WTC11 (cell line): ENCODE results near the gene HYPK. TPM values are rescaled to one million over a fixed set of nuclear protein-coding genes. Genes with fewer than 3 reads are reported as not detected.

Experiments used
- ATAC-seq: fragments of 200-7000 bp; cut with Tn5 transposase; 2 replicates; pipeline ENCODE4 v1.10.0; 2021; ENCODE audit warnings: mild to moderate bottlenecking, moderate library complexity
- CTCF ChIA-PET: fragments of 300-600 bp; sonication (Branson Sonifier 250); formaldehyde crosslinking; loops from one replicate; lab custom pipeline; 2021; ENCODE audit warnings: antibody characterized with exemption; lab: Charles Lee
- POLR2A ChIA-PET: fragments of 350-600 bp; sonication (Branson Sonifier 250); formaldehyde crosslinking; loops from one replicate; lab custom pipeline; 2021; ENCODE audit warnings: antibody characterized with exemption; lab: Charles Lee
- DNase-seq: peaks from one replicate; pipeline ENCODE4 v3.0.0; 2021; ENCODE audit warnings: low spot score
- H3K27ac Mint-ChIP-seq: 2 replicates; pipeline ENCODE4 v1.8.0; 2021; ENCODE audit warnings: mixed read lengths
- H3K27me3 Mint-ChIP-seq: 2 replicates; pipeline ENCODE4 v1.8.0; 2021; ENCODE audit warnings: low read depth, mild to moderate bottlenecking, moderate library complexity, mixed read lengths
- H3K36me3 Mint-ChIP-seq: 2 replicates; pipeline ENCODE4 v1.8.0; 2021; ENCODE audit warnings: mixed read lengths
- H3K4me1 Mint-ChIP-seq: 2 replicates; pipeline ENCODE4 v1.8.0; 2022; ENCODE audit warnings: mixed read lengths
- H3K4me3 Mint-ChIP-seq: 2 replicates; pipeline ENCODE4 v1.8.0; 2021; ENCODE audit warnings: mild to moderate bottlenecking, moderate library complexity, mixed read lengths
- H3K9me3 Mint-ChIP-seq: 2 replicates; pipeline ENCODE4 v1.8.0; 2021; ENCODE audit warnings: mixed read lengths
- AR ChIP-seq: fragments of 250-450 bp; sonication (Bioruptor Pico); IDR thresholded peaks from 2 replicates; pipeline ENCODE4 v1.9.0; 2021; ENCODE audit warnings: mild to moderate bottlenecking
- ARID4B ChIP-seq: sonication (generic); formaldehyde crosslinking; IDR thresholded peaks from 2 replicates; pipeline ENCODE4 v1.8.0; 2023; ENCODE audit warnings: missing genetic modification reagents, mild to moderate bottlenecking, borderline replicate concordance
- CREM ChIP-seq: sonication (generic); formaldehyde crosslinking; IDR thresholded peaks from 2 replicates; pipeline ENCODE4 v1.8.1; 2022; ENCODE audit warnings: mild to moderate bottlenecking, missing genetic modification reagents, moderate library complexity
- CTCF ChIP-seq: fragments of 200-600 bp; IDR thresholded peaks from 2 replicates; pipeline ENCODE4 v1.8.0; 2022; ENCODE audit warnings: antibody characterized with exemption
- E2F4 ChIP-seq: sonication (generic); formaldehyde crosslinking; IDR thresholded peaks from 2 replicates; pipeline ENCODE4 v1.8.1; 2022; ENCODE audit warnings: low read depth, mild to moderate bottlenecking, moderate library complexity, missing genetic modification reagents, borderline replicate concordance
- ELF4 ChIP-seq: sonication (generic); formaldehyde crosslinking; IDR thresholded peaks from 2 replicates; pipeline ENCODE4 v1.8.1; 2022; ENCODE audit warnings: low read depth, mild to moderate bottlenecking, moderate library complexity, missing genetic modification reagents
- ESRRA ChIP-seq: sonication (generic); formaldehyde crosslinking; IDR thresholded peaks from 2 replicates; pipeline ENCODE4 v1.8.1; 2022; ENCODE audit warnings: mild to moderate bottlenecking, missing genetic modification reagents, borderline replicate concordance
- FOXK1 ChIP-seq: sonication (generic); formaldehyde crosslinking; IDR thresholded peaks from 2 replicates; pipeline ENCODE4 v1.8.0; 2022; ENCODE audit warnings: mild to moderate bottlenecking, moderate library complexity, missing genetic modification reagents
- HMGA2 ChIP-seq: fragments of 250-450 bp; sonication (Bioruptor Pico); IDR thresholded peaks from 2 replicates; pipeline ENCODE4 v1.4.0; 2021; ENCODE audit warnings: mild to moderate bottlenecking, moderate library complexity
- HMGXB4 ChIP-seq: sonication (generic); formaldehyde crosslinking; IDR thresholded peaks from 2 replicates; pipeline ENCODE4 v1.8.1; 2023; ENCODE audit warnings: mild to moderate bottlenecking, moderate library complexity, missing genetic modification reagents
- IRF2 ChIP-seq: sonication (generic); formaldehyde crosslinking; IDR thresholded peaks from 2 replicates; pipeline ENCODE4 v1.8.0; 2022; ENCODE audit warnings: low read depth, missing genetic modification reagents, borderline replicate concordance
- KAT7 ChIP-seq: sonication (generic); formaldehyde crosslinking; IDR thresholded peaks from 2 replicates; pipeline ENCODE4 v1.8.1; 2023; ENCODE audit warnings: missing genetic modification reagents, mild to moderate bottlenecking, borderline replicate concordance
- MYBL2 ChIP-seq: sonication (generic); formaldehyde crosslinking; IDR thresholded peaks from 2 replicates; pipeline ENCODE4 v1.8.1; 2023; ENCODE audit warnings: mild to moderate bottlenecking, moderate library complexity, missing genetic modification reagents
- NFE2L1 ChIP-seq: sonication (generic); formaldehyde crosslinking; IDR thresholded peaks from 2 replicates; pipeline ENCODE4 v1.8.1; 2023; ENCODE audit warnings: missing genetic modification reagents
- OVOL2 ChIP-seq: fragments of 250-450 bp; sonication (Bioruptor Pico); IDR thresholded peaks from 2 replicates; pipeline ENCODE4 v1.9.0; 2021; ENCODE audit warnings: mild to moderate bottlenecking, borderline replicate concordance
- RORB ChIP-seq: fragments of 250-450 bp; sonication (Bioruptor Pico); IDR thresholded peaks from 2 replicates; pipeline ENCODE4 v1.9.0; 2021; ENCODE audit warnings: mild to moderate bottlenecking
- TEAD1 ChIP-seq: sonication (generic); formaldehyde crosslinking; IDR thresholded peaks from 2 replicates; pipeline ENCODE4 v1.8.0; 2022; ENCODE audit warnings: mild to moderate bottlenecking, missing genetic modification reagents
- TP53 ChIP-seq: sonication (generic); formaldehyde crosslinking; IDR thresholded peaks from 2 replicates; pipeline ENCODE4 v1.8.1; 2023; ENCODE audit warnings: mild to moderate bottlenecking, missing genetic modification reagents
- USF1 ChIP-seq: sonication (generic); formaldehyde crosslinking; IDR thresholded peaks from 2 replicates; pipeline ENCODE4 v1.8.0; 2022; ENCODE audit warnings: mild to moderate bottlenecking, missing genetic modification reagents
- USF2 ChIP-seq: sonication (generic); formaldehyde crosslinking; IDR thresholded peaks from 2 replicates; pipeline ENCODE4 v1.8.1; 2023; ENCODE audit warnings: mild to moderate bottlenecking, missing genetic modification reagents, moderate library complexity
- ZNF263 ChIP-seq: sonication (generic); formaldehyde crosslinking; IDR thresholded peaks from 2 replicates; pipeline ENCODE4 v1.8.1; 2022; ENCODE audit warnings: low read depth, mild to moderate bottlenecking, moderate library complexity, missing genetic modification reagents
- ZNF396 ChIP-seq: fragments of 250-450 bp; sonication (Bioruptor Pico); IDR thresholded peaks from 2 replicates; pipeline ENCODE4 v1.8.0; 2021; ENCODE audit warnings: mild to moderate bottlenecking, moderate library complexity, borderline replicate concordance
- total RNA-seq: library from RNA; stranded (reverse); gene quantifications from 3 replicates; pipeline ENCODE4 v1.2.3, GENCODE V29; 2021

HYPK gene
- total RNA-seq, 1 experiment from 2014 or later: 22.0 TPM

GRCh38 chr15:43800286-43801141 is at the start of gene HYPK (continued):
- TF ChIP-seq USF1 (no peak), IRF2 (no peak), AR (CRISPR knock-in tag) (no peak), KAT7 (CRISPR knock-in tag) (no peak), MYBL2 (no peak; the same call in 1 of the 2 replicates), ESRRA (CRISPR knock-in tag) (no peak), ZNF396 (CRISPR knock-in tag) (no peak), TP53 (CRISPR knock-in tag) (0 out of 2 replicates have a peak, but pooled peaks have one; percentile 24), E2F4 (no peak), RORB (CRISPR knock-in tag) (no peak), ARID4B (CRISPR knock-in tag) (peak; percentile 67; the same call in 1 of the 2 replicates), ZNF263 (CRISPR knock-in tag) (no peak), CREM (CRISPR knock-in tag) (no peak), ELF4 (CRISPR knock-in tag) (no peak), TEAD1 (CRISPR knock-in tag) (no peak; the same call in 1 of the 2 replicates)

- no peaks in the 10 kb centered on the region for H3K27me3 Mint-ChIP-seq
- ATAC-seq (no peak), DNase-seq (no peak)
- H3K27ac Mint-ChIP-seq: no peak overlapping the region
- H3K9me3 Mint-ChIP-seq: no peaks in the 10 kb centered on the region
- ChIA-PET CTCF (interaction anchor here (1.5 kb wide), 1 partner anchor 24 kb away, joined by 5 read pairs; the partner anchor contains the start of gene ELL3), POLR2A (no interaction called here)
- peaks cover 20% of the 10 kb centered on the region for H3K4me1 Mint-ChIP-seq
- no peak overlapping the region for H3K4me3 Mint-ChIP-seq
- H3K36me3 Mint-ChIP-seq: peaks cover 56% of the 10 kb centered on the region
- TF ChIP-seq HMGA2 (CRISPR knock-in tag) (no peak), MYBL2 (no peak), FOXK1 (CRISPR knock-in tag) (no peak), OVOL2 (CRISPR knock-in tag) (no peak), NFE2L1 (CRISPR knock-in tag) (no peak), USF2 (CRISPR knock-in tag) (no peak), HMGXB4 (CRISPR knock-in tag) (no peak), CTCF (no peak), ZNF263 (CRISPR knock-in tag) (no peak)
These were observed 48.5 kb upstream of the HYPK start for GRCh38 chr15:43751885-43752284.
